ENCODE data around the gene VAV3. TPM values are rescaled to one million over a fixed set of nuclear protein-coding genes. Genes with fewer than 3 reads are reported as not detected.
A peak's percentile ranks its signal among the peaks of the same experiment; 100 is the strongest.

Gene VAV3
- total and polyA plus RNA-seq, 2 experiments from 2014 or later, result under 0.01 to 0.24 TPM

DNA sequence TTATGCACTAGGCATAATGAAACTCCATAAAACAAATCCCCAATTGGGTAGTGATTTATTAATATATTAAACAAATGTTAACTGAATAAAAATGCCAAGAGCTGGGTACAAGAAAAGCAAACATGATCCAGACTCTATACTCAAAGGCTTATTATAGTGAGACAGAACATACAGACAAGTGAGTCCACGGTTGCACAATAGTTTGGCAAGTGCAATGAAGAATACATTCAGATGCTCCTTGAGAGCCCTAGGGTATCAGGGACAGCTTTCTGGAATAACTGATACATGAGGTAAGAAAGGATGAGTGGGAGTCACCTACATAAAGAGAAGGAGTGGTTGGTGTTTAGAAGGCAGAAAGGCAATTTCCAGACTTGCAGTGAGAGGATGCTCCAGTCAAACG is 85.1 kb downstream of the VAV3 start:
- H3K9me3 ChIP-seq (ENCODE audit: low read depth), result no peaks in the 10 kb centered on the region
- H3K9me2 ChIP-seq (ENCODE audit: insufficient read depth), result no peaks in the 10 kb centered on the region
- no peak for TF ChIP-seq EZH2phosphoT487 (IDR thresholded peaks at IDR 0.05; ENCODE audit: insufficient read depth, low read depth)
- TF ChIP-seq EZH2 (IDR thresholded peaks at IDR 0.05; ENCODE audit: insufficient read depth, poor library complexity, severe bottlenecking), result no peak
- H2AFZ ChIP-seq, result no peak overlapping the region
- no peak for DNase-seq
- no peaks in the 10 kb centered on the region for H4K20me1 ChIP-seq (ENCODE audit: insufficient read depth)
- H3K36me3 ChIP-seq (ENCODE audit: low read depth), result no peaks in the 10 kb centered on the region
- in situ Hi-C loops (cut with MboI), result no loop called here
- no peaks in the 10 kb centered on the region for H3K79me2 ChIP-seq (ENCODE audit: insufficient read depth)
- H3K4me2 ChIP-seq (ENCODE audit: unreplicated experiment), result no peak overlapping the region
- peaks cover 19% of the 10 kb centered on the region for H3F3A ChIP-seq (ENCODE audit: insufficient read depth)
- peaks cover 32% of the 10 kb centered on the region for H3K4me1 ChIP-seq (ENCODE audit: insufficient read depth)
- WGBS, 2 experiments (ENCODE audit: low coverage in 1 of 2, low lambda C conversion rate in 2 of 2, missing lambda C conversion rate in 2 of 2), result 95 to 100% methylated on average over 2 of the region's 2 CpGs
- no peak overlapping the region for H3K27ac ChIP-seq
- H3K4me3 ChIP-seq, result no peak overlapping the region
- H3K9ac ChIP-seq, result no peak overlapping the region
- H3K27me3 ChIP-seq (replicated peaks; ENCODE audit: insufficient read depth), result peaks cover 5% of the 10 kb centered on the region; the same call in 1 of the 2 replicates

DNA sequence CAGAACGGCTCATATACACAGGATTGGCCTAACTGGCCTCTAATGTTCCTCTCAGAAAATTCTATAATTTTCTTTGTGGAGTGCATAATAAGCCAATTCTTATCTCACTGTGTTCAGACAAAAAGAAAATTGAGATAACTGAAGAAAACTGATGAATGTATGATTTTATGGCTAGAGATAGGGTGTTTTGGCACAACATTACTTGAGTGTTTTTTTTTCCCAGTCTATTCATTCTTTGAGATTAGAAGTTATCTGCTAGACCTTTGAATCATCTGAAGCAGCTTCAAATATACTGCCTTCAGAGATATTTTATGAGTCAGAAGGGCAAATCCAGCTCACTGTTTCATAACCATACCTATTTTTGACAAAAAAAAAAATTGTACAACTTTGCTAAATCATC is 85.6 kb downstream of the VAV3 start:
- DNase-seq, result peak; percentile 29
- no peak overlapping the region for H2AFZ ChIP-seq
- in situ Hi-C loops (cut with MboI), result no loop called here
- H3K27ac ChIP-seq, result no peak overlapping the region
- no peaks in the 10 kb centered on the region for H3K36me3 ChIP-seq (ENCODE audit: low read depth)
- no peak overlapping the region for H3K4me3 ChIP-seq
- no peak overlapping the region for H3K4me2 ChIP-seq (ENCODE audit: unreplicated experiment)
- H4K20me1 ChIP-seq (ENCODE audit: insufficient read depth), result no peaks in the 10 kb centered on the region
- H3K9me3 ChIP-seq (ENCODE audit: low read depth), result no peaks in the 10 kb centered on the region
- 97% methylated on average over 1 of the region's 1 CpG for WGBS, 2 experiments (ENCODE audit: low coverage in 1 of 2, low lambda C conversion rate in 2 of 2, missing lambda C conversion rate in 2 of 2)
- no peaks in the 10 kb centered on the region for H3K9me2 ChIP-seq (ENCODE audit: insufficient read depth)
- no peaks in the 10 kb centered on the region for H3K79me2 ChIP-seq (ENCODE audit: insufficient read depth)
- H3F3A ChIP-seq (ENCODE audit: insufficient read depth), result peaks cover 19% of the 10 kb centered on the region
- no peak overlapping the region for H3K9ac ChIP-seq
- TF ChIP-seq EZH2phosphoT487 (IDR thresholded peaks at IDR 0.05; ENCODE audit: insufficient read depth, low read depth) (no peak), EZH2 (IDR thresholded peaks at IDR 0.05; ENCODE audit: insufficient read depth, poor library complexity, severe bottlenecking) (no peak)
- peaks cover 33% of the 10 kb centered on the region for H3K4me1 ChIP-seq (ENCODE audit: insufficient read depth)
- H3K27me3 ChIP-seq (replicated peaks; ENCODE audit: insufficient read depth), result peaks cover 5% of the 10 kb centered on the region; the same call in 1 of the 2 replicates

DNA sequence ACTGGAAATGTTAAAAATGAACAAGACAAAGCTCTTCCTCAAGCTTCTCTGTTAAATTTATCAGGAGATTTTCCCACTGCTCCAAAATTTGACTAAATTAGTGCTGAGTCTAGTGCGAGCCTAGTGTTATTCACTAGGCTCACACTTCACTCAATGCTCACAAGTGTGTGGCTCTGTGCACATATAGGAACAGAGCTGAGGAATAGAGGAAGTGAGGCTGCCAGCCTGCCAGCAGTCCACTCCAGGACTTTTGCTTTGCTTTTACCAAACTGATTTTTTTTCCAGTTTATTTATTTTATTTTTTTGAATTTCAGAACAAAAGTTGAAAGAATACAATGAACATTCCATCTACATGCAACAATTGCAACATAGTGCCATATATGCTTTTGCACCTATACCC is 87.2 kb downstream of the VAV3 start:
- in situ Hi-C loops (cut with MboI), result no loop called here
- H2AFZ ChIP-seq, result no peak overlapping the region
- H3K4me3 ChIP-seq, result no peak overlapping the region
- peaks cover 39% of the 10 kb centered on the region for H3K4me1 ChIP-seq (ENCODE audit: insufficient read depth)
- peak; percentile 15 for DNase-seq
- H3F3A ChIP-seq (ENCODE audit: insufficient read depth), result peaks cover 19% of the 10 kb centered on the region
- peaks cover 5% of the 10 kb centered on the region; the same call in 1 of the 2 replicates for H3K27me3 ChIP-seq (replicated peaks; ENCODE audit: insufficient read depth)
- TF ChIP-seq EZH2phosphoT487 (IDR thresholded peaks at IDR 0.05; ENCODE audit: insufficient read depth, low read depth) (no peak), EZH2 (IDR thresholded peaks at IDR 0.05; ENCODE audit: insufficient read depth, poor library complexity, severe bottlenecking) (no peak)
- no peaks in the 10 kb centered on the region for H4K20me1 ChIP-seq (ENCODE audit: insufficient read depth)
- no peaks in the 10 kb centered on the region for H3K9me3 ChIP-seq (ENCODE audit: low read depth)
- H3K36me3 ChIP-seq (ENCODE audit: low read depth), result no peaks in the 10 kb centered on the region
- no peak overlapping the region for H3K27ac ChIP-seq
- H3K9me2 ChIP-seq (ENCODE audit: insufficient read depth), result no peaks in the 10 kb centered on the region
- H3K79me2 ChIP-seq (ENCODE audit: insufficient read depth), result no peaks in the 10 kb centered on the region
- H3K9ac ChIP-seq, result no peak overlapping the region
- 13 to 15% methylated on average over 1 of the region's 1 CpG for WGBS, 2 experiments (ENCODE audit: low coverage in 1 of 2, low lambda C conversion rate in 2 of 2, missing lambda C conversion rate in 2 of 2)
- peak overlapping the region; percentile 38 for H3K4me2 ChIP-seq (ENCODE audit: unreplicated experiment)

DNA sequence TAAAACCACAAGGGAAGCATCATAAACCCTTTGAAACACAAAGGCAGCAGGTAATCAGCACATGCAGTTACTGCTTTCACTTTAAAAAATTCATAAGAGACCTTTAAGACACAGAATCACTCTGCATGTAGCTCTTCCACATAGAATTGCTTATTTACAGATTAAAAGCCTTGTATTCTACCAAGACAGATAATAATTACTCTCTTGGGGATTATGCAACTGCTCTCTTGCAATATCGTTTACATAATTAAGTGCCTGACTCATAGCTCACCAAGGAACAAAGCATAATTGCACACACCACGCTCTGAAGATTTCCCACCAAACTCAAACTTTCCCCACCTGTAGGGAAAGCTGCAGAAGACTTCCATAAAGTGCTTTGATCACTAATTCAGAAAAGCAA is 87.9 kb downstream of the VAV3 start:
- H3K4me1 ChIP-seq (ENCODE audit: insufficient read depth), result peaks cover 39% of the 10 kb centered on the region
- no peaks in the 10 kb centered on the region for H3K36me3 ChIP-seq (ENCODE audit: low read depth)
- no peak overlapping the region for H2AFZ ChIP-seq
- H3K9ac ChIP-seq, result no peak overlapping the region
- peaks cover 19% of the 10 kb centered on the region for H3F3A ChIP-seq (ENCODE audit: insufficient read depth)
- no peak overlapping the region for H3K27ac ChIP-seq
- H4K20me1 ChIP-seq (ENCODE audit: insufficient read depth), result no peaks in the 10 kb centered on the region
- TF ChIP-seq EZH2 (IDR thresholded peaks at IDR 0.05; ENCODE audit: insufficient read depth, poor library complexity, severe bottlenecking) (no peak), EZH2phosphoT487 (IDR thresholded peaks at IDR 0.05; ENCODE audit: insufficient read depth, low read depth) (no peak)
- peaks cover 5% of the 10 kb centered on the region; the same call in 1 of the 2 replicates for H3K27me3 ChIP-seq (replicated peaks; ENCODE audit: insufficient read depth)
- peak overlapping the region; percentile 38 for H3K4me2 ChIP-seq (ENCODE audit: unreplicated experiment)
- 0% methylated on average over 2 of the region's 2 CpGs for WGBS, 2 experiments (ENCODE audit: low coverage in 1 of 2, low lambda C conversion rate in 2 of 2, missing lambda C conversion rate in 2 of 2)
- DNase-seq, result peak; percentile 82
- H3K4me3 ChIP-seq, result no peak overlapping the region
- H3K79me2 ChIP-seq (ENCODE audit: insufficient read depth), result no peaks in the 10 kb centered on the region
- H3K9me3 ChIP-seq (ENCODE audit: low read depth), result no peaks in the 10 kb centered on the region
- in situ Hi-C loops (cut with MboI), result no loop called here
- H3K9me2 ChIP-seq (ENCODE audit: insufficient read depth), result no peaks in the 10 kb centered on the region

DNA sequence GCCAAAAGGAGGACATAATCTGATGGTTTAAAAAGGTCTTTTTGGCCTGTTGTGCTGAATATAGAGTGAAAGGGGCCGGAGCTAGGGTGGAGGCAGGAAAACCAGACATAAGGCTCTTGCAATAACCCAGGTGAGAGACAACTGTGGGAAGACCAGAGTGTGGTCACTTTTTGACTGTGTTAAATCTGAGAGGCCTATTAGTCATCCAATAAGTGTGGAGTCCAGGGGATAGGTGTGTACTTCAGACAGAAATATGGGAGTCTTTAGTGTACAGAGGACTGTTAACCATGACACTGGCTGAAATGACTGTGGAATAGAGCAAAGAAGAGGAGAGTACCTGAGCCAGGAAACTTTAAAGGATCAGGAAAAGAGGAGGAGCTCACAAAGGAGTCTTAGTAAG is 89.3 kb downstream of the VAV3 start:
- Histone ChIP-seq H4K20me1 (ENCODE audit: insufficient read depth) (no peaks in the 10 kb centered on the region), H3K9ac (no peak overlapping the region), H3K9me3 (ENCODE audit: low read depth) (no peaks in the 10 kb centered on the region), H3K27me3 (replicated peaks; ENCODE audit: insufficient read depth) (no peaks in the 10 kb centered on the region), H3K27ac (no peak overlapping the region), H3K9me2 (ENCODE audit: insufficient read depth) (no peaks in the 10 kb centered on the region), H3K36me3 (ENCODE audit: low read depth) (no peaks in the 10 kb centered on the region), H3K4me1 (ENCODE audit: insufficient read depth) (peaks cover 48% of the 10 kb centered on the region), H3F3A (ENCODE audit: insufficient read depth) (peaks cover 26% of the 10 kb centered on the region), H3K4me2 (ENCODE audit: unreplicated experiment) (no peak overlapping the region), H2AFZ (no peak overlapping the region), H3K79me2 (ENCODE audit: insufficient read depth) (no peaks in the 10 kb centered on the region), H3K4me3 (no peak overlapping the region)
- in situ Hi-C loops (cut with MboI), result no loop called here
- TF ChIP-seq EZH2phosphoT487 (IDR thresholded peaks at IDR 0.05; ENCODE audit: insufficient read depth, low read depth), result no peak
- no peak for TF ChIP-seq EZH2 (IDR thresholded peaks at IDR 0.05; ENCODE audit: insufficient read depth, poor library complexity, severe bottlenecking)
- WGBS, 2 experiments (ENCODE audit: low coverage in 1 of 2, low lambda C conversion rate in 2 of 2, missing lambda C conversion rate in 2 of 2), result 93 to 95% methylated on average over 1 of the region's 1 CpG
- DNase-seq, result no peak
